ENCODE measurements around the gene MALL. TPM values are rescaled to one million over a fixed set of nuclear protein-coding genes. Genes with fewer than 3 reads are reported as not detected.
"Not testable (repeated sequence)": the region's sequence is repeated elsewhere in the genome, so short reads cannot be mapped to it uniquely, and the experiment has no call there.

The MALL gene
- total and polyA plus RNA-seq, 4 donors = 1.6 to 4.2 (median 2.7) TPM

- H3K9me3 ChIP-seq (ENCODE audit: control insufficient read depth in 4 of 4, low read length in 3 of 4) = no peaks in the 10 kb centered on the region
- no peak for TF ChIP-seq YY1 (IDR thresholded peaks at IDR 0.05)
- no peak for TF ChIP-seq RAD21 (IDR thresholded peaks at IDR 0.05)
- no peak for TF ChIP-seq NR2F2 (IDR thresholded peaks at IDR 0.05)
- TF ChIP-seq EGR1 (IDR thresholded peaks at IDR 0.05; ENCODE audit: low read depth in 2 of 2) = no peak
- no peak for TF ChIP-seq FOXA2 (IDR thresholded peaks at IDR 0.05)
- no peak for TF ChIP-seq ATF3 (IDR thresholded peaks at IDR 0.05)
- TF ChIP-seq REST (IDR thresholded peaks at IDR 0.05) = no peak
- TF ChIP-seq ZBTB33 (IDR thresholded peaks at IDR 0.05) = no peak
- TF ChIP-seq SP1 (IDR thresholded peaks at IDR 0.05) = no peak
- no peak for TF ChIP-seq TAF1 (conservative IDR thresholded peaks at IDR 0.05)
- TF ChIP-seq HNF4G (IDR thresholded peaks at IDR 0.05) = no peak
- no peak for TF ChIP-seq GABPA (IDR thresholded peaks at IDR 0.05 in 1 of 2, conservative IDR thresholded peaks at IDR 0.05 in 1 of 2)
- TF ChIP-seq CTCF (IDR thresholded peaks at IDR 0.05; ENCODE audit: low read depth, low read length, missing input control) = no peak
- TF ChIP-seq JUND (IDR thresholded peaks at IDR 0.05) = no peak
- no peak for TF ChIP-seq MAX (IDR thresholded peaks at IDR 0.05)
- no peak for TF ChIP-seq FOXA1 (IDR thresholded peaks at IDR 0.05)
- no peak for TF ChIP-seq RXRA (IDR thresholded peaks at IDR 0.05)
- H3K27ac ChIP-seq (ENCODE audit: low read depth in 1 of 2, low read length in 2 of 2) = no peak overlapping the region
- 86% methylated on average over 8 of the region's 8 CpGs for WGBS
- H3K36me3 ChIP-seq (ENCODE audit: control insufficient read depth in 4 of 4, insufficient read depth in 3 of 4, low read depth in 1 of 4, low read length in 3 of 4) = no peaks in the 10 kb centered on the region
- H3K27me3 ChIP-seq (ENCODE audit: control insufficient read depth in 4 of 4, insufficient read depth in 4 of 4, low read length in 3 of 4) = no peaks in the 10 kb centered on the region
- H3K4me1 ChIP-seq (ENCODE audit: control insufficient read depth in 4 of 4, insufficient read depth in 4 of 4, low read length in 3 of 4) = peaks cover 0 to 3% (median under 1%) of the 10 kb centered on the region in 4 donors
- no peak overlapping the region for H3K4me3 ChIP-seq (ENCODE audit: low read depth in 1 of 3, low read length in 3 of 3)
- peak; percentile 10 for DNase-seq (ENCODE audit: low spot score)
- H3K9ac ChIP-seq (ENCODE audit: low read depth in 1 of 2, low read length in 2 of 2) = no peak overlapping the region
Observed at GRCh38 chr2:110095994-110096633, 19.5 kb downstream of the MALL start.

- not testable (repeated sequence) for H3K4me3 ChIP-seq (ENCODE audit: low read depth in 1 of 3, low read length in 3 of 3); H3K4me1 ChIP-seq (ENCODE audit: control insufficient read depth in 4 of 4, insufficient read depth in 4 of 4, low read length in 3 of 4); H3K9me3 ChIP-seq (ENCODE audit: control insufficient read depth in 4 of 4, low read length in 3 of 4); H3K36me3 ChIP-seq (ENCODE audit: control insufficient read depth in 4 of 4, insufficient read depth in 3 of 4, low read depth in 1 of 4, low read length in 3 of 4); DNase-seq (ENCODE audit: low spot score); H3K9ac ChIP-seq (ENCODE audit: low read depth in 1 of 2, low read length in 2 of 2); H3K27me3 ChIP-seq (ENCODE audit: control insufficient read depth in 4 of 4, insufficient read depth in 4 of 4, low read length in 3 of 4); H3K27ac ChIP-seq (ENCODE audit: low read depth in 1 of 2, low read length in 2 of 2)
- WGBS = 47% methylated on average over 5 of the region's 6 CpGs
Observed at GRCh38 chr2:110094884-110095534, 20.6 kb downstream of the MALL start.

- no CpG with 5 or more reads among the region's 6 CpGs for WGBS
- DNase-seq (ENCODE audit: low spot score); H3K4me1 ChIP-seq (ENCODE audit: control insufficient read depth in 4 of 4, insufficient read depth in 4 of 4, low read length in 3 of 4); H3K9me3 ChIP-seq (ENCODE audit: control insufficient read depth in 4 of 4, low read length in 3 of 4); H3K36me3 ChIP-seq (ENCODE audit: control insufficient read depth in 4 of 4, insufficient read depth in 3 of 4, low read depth in 1 of 4, low read length in 3 of 4); H3K27ac ChIP-seq (ENCODE audit: low read depth in 1 of 2, low read length in 2 of 2); H3K9ac ChIP-seq (ENCODE audit: low read depth in 1 of 2, low read length in 2 of 2); H3K4me3 ChIP-seq (ENCODE audit: low read depth in 1 of 3, low read length in 3 of 3); H3K27me3 ChIP-seq (ENCODE audit: control insufficient read depth in 4 of 4, insufficient read depth in 4 of 4, low read length in 3 of 4): not testable (repeated sequence)
Observed at GRCh38 chr2:110093924-110094323, 21.7 kb downstream of the MALL start.

GRCh38 chr2:110090164-110090563 lies 25.5 kb downstream of the MALL start:
- H3K9ac ChIP-seq (ENCODE audit: low read depth in 1 of 2, low read length in 2 of 2); DNase-seq (ENCODE audit: low spot score); H3K36me3 ChIP-seq (ENCODE audit: control insufficient read depth in 4 of 4, insufficient read depth in 3 of 4, low read depth in 1 of 4, low read length in 3 of 4); H3K27ac ChIP-seq (ENCODE audit: low read depth in 1 of 2, low read length in 2 of 2); H3K4me3 ChIP-seq (ENCODE audit: low read depth in 1 of 3, low read length in 3 of 3); H3K9me3 ChIP-seq (ENCODE audit: control insufficient read depth in 4 of 4, low read length in 3 of 4); H3K27me3 ChIP-seq (ENCODE audit: control insufficient read depth in 4 of 4, insufficient read depth in 4 of 4, low read length in 3 of 4); H3K4me1 ChIP-seq (ENCODE audit: control insufficient read depth in 4 of 4, insufficient read depth in 4 of 4, low read length in 3 of 4): not testable (repeated sequence)
- 52% methylated on average over 2 of the region's 4 CpGs for WGBS

Measured in liver (tissue), 9 donors.